Retinal pigment epithelial cell (primary cell): ENCODE results near the gene TRIM46.
"Not testable (repeated sequence)": the region's sequence is repeated elsewhere in the genome, so short reads cannot be mapped to it uniquely, and the experiment has no call there.

ENCODE experiments used
- DNase-seq: peaks from one replicate; pipeline ENCODE4 v3.0.0-alpha.2; 2010; ENCODE audit warnings: low read depth
- H3K4me3 ChIP-seq: 2 replicates; pipeline ENCODE4 v1.5.1; 2011; ENCODE audit warnings: mild to moderate bottlenecking, low read length, control low read depth, moderate library complexity
- TF ChIP-seq, protein P1 (sequence below): conservative IDR thresholded peaks from 2 replicates; pipeline ENCODE4 v1.5.1; 2011; ENCODE audit warnings: low read depth, low read length, control low read depth, inconsistent platforms

TRIM46 gene

DNA sequence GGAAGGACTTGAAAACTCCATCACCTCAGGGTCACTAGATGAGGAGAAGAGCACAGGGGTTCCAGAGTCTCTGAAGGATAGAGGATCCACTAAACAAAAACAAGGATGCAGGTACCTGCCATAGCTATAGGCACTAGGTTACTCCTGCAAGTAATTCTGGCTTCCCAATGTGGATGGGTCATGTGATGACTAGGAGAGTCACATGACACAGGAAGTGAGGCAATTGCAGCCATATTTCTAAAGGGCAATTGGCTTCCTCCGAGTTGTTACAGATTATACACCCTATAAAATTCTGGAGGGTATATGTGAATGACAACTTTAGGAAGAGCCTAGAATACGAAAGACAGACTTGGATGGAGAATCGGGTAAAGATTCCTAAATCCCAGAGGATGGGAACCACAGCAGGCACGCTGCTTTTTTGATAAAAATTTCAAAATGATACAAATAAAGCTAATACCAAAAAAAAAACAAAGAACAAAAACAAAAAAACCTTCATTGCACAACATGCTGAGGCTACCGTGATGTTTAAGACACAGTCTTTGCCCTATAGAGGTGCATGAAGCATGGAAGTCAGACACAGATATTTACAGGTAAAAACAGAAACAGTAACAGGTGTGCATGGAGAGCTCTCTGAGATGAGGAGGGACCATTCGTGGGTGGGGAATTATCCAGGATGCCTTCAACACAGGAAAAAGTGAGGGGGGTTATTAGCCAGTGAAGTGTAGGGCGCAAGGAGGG, 45.4 kb downstream of the TRIM46 start:
- H3K4me3 ChIP-seq: no peak overlapping the region
- no peak for DNase-seq
- TF ChIP-seq, protein P1, sequence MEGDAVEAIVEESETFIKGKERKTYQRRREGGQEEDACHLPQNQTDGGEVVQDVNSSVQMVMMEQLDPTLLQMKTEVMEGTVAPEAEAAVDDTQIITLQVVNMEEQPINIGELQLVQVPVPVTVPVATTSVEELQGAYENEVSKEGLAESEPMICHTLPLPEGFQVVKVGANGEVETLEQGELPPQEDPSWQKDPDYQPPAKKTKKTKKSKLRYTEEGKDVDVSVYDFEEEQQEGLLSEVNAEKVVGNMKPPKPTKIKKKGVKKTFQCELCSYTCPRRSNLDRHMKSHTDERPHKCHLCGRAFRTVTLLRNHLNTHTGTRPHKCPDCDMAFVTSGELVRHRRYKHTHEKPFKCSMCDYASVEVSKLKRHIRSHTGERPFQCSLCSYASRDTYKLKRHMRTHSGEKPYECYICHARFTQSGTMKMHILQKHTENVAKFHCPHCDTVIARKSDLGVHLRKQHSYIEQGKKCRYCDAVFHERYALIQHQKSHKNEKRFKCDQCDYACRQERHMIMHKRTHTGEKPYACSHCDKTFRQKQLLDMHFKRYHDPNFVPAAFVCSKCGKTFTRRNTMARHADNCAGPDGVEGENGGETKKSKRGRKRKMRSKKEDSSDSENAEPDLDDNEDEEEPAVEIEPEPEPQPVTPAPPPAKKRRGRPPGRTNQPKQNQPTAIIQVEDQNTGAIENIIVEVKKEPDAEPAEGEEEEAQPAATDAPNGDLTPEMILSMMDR: no peak

DNA sequence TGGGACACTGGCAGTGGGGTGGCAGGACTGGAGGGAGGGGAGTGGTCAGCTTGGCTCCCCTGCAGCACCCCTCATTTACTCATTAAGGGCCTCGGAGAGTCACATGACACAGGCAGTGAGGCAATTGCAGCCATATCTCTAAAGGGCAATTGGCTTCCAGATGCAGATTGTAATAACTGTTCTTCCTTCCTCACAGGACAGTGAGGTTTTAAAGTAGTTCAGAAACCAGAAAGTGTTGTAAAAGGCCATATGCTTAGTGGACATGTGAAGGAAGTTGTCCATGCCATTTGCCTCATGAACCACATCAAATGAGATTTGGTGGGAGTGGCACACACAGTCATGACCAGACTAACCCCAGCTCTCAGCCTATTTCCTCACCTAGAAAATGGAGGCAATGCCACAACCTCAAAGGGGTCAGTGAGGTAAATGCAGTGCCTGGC, 46.0 kb downstream of the TRIM46 start:
- DNase-seq: no peak
- TF ChIP-seq, protein P1: no peak
- no peak overlapping the region for H3K4me3 ChIP-seq

DNA sequence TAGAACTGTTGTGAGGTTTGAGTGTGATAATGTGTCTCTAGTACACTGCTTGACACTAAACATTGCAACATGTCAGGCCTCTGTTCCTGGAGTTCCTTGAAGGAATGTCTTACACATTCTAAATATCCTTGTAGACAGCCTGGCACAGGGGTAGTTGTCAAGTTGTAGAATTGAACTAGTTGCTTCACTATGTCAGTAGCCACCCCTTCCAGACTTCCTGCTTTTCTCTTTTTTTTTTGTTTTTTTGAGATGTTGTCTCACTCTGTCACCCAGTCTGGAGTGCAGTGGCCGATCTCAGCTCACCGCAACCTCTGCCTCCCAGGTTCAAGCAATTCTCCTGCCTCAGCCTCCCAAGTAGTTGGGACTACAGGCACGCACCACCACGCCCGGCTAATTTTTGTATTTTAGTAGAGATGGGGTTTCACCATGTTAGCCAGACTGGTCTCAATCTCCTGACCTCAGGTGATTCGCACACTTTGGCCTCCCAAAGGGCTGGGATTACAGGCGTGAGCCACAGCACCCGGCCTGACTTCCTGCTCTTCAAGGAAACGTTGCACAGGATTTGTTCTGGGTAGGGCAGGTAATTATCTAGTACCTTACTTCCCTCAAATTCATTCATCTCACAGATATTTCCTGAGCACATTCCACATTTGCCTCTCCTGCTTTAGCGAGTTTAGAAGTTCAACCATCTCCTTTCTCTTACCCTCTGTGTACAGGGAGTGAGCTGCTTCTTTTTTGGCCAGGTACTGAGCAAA, 46.7 kb downstream of the TRIM46 start:
- not testable (repeated sequence) for DNase-seq, H3K4me3 ChIP-seq

DNA sequence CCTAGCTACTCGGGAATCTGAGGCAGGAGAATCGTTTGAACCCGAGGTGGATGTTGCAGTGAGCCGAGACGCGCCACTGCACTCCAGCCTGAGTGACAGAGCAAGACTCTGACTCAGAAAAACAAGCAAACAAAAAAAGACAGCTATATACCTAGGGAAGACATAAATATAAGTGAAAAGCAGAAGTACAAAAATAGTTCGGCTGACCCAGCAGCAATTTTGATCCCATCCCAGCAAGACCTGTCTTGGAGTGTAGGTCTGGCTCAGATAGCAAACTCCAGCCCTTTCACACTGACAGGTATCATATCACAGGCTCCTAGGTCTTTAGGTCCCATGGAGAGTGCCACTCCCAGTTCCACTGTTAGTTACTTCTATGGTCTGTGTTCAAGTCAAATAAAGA, 49.4 kb downstream of the TRIM46 start:
- TF ChIP-seq, protein P1: no peak
- no peak overlapping the region for H3K4me3 ChIP-seq
- DNase-seq: no peak

DNA sequence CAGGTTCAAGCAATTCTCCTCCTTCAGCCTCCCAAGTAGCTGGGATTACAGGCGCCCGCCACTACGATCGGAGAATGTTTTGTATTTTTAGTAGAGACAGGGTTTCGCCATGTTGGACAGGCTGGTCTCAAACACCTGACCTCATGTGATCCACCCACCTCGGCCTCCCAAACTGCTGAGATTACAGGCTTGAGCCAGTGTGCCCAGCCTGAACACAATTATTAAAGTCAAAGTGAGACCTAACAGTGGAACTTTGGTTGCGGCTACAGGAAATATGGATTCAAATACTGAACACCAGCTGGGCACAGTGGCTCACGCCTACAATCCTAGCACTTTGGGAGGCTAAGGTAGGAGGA, 51.7 kb downstream of the TRIM46 start:
- H3K4me3 ChIP-seq, DNase-seq: not testable (repeated sequence)

DNA sequence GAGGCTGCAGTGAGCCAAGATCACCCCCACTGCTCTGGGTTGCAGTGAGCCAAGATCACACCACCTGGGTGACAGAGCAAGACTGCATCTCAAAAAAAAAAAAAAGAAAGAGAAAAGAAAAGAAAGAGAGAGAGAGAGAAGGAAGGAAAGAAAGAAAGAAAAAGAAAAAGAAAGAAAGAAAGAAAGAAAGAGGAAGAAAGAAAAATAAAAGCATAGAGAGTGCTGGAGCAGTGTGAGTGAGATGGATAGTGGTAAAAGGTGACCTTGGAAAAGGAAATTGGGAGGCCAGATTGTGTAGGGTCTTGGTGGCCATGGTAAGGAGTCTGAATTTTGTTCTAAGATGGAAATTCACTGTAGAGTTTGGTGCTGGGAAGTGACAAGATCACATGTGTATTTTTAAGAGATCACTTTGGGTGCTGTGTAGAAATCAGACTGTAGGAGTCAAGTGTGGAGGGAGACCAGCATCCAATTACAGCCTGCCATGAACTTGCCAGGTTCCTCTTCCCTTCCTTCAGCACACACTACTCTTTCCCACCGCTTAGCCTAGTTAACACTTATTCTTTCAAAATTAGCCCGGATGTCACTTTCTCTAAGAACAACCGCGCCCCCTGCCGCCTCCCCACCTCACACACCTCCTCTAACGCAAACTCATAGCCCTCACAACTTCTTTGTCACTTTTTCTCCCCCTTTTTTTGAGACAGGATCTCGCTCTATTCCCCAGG, 52.7 kb downstream of the TRIM46 start:
- TF ChIP-seq, protein P1: peak; percentile 72
- peak; percentile 61 for DNase-seq
- peak overlapping the region; percentile 75 for H3K4me3 ChIP-seq

DNA sequence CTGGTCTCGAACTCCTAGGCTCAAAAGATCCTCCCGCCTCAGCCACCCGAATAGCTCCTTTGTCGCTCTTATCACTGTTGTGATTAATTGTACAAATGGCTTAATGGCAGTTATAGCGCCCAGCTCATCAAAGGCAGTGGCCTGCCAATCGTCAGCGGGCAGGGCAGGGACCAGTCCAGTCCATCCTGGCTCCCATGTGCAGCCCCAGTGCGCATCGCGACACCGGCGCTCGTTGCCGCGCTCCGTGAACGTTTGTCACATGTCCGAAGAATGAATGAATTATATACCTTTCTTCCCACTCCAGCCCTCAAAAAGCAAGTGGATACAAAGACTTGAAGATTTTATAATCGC, 53.2 kb downstream of the TRIM46 start:
- DNase-seq: no peak
- peak overlapping the region; percentile 75 for H3K4me3 ChIP-seq
- TF ChIP-seq, protein P1: no peak
